ENCODE data around the gene PDE4D. TPM values are rescaled to one million over a fixed set of nuclear protein-coding genes. Genes with fewer than 3 reads are reported as not detected.

Gene PDE4D
- total and polyA plus RNA-seq, 3 donors from 2014 or later = 7.8 to 13.9 (median 8.7) TPM

- intact Hi-C loops (cut with DNase I; ENCODE audit: low total_unique reads) = no loop called here
Observed at GRCh38 chr5:59161221-59162105, 732.1 kb downstream of the PDE4D start.

GRCh38 chr5:59158637-59159391, 734.7 kb downstream of the PDE4D start:
- intact Hi-C loops (cut with DNase I; ENCODE audit: low total_unique reads) = no loop called here
- Histone ChIP-seq H3K4me3 (no peak overlapping the region), H3K36me3 (ENCODE audit: low read depth, missing control alignments) (no peaks in the 10 kb centered on the region), H3K27me3 (no peaks in the 10 kb centered on the region), H3K9me3 (no peaks in the 10 kb centered on the region), H3K27ac (no peak overlapping the region), H3K4me1 (no peaks in the 10 kb centered on the region)
- WGBS, 2 donors = 42 to 58% methylated on average over 2 of the region's 2 CpGs
- TF ChIP-seq CTCF (IDR thresholded peaks at IDR 0.05) (no peak), POLR2A (IDR thresholded peaks at IDR 0.05) (no peak)
- DNase-seq = no peak

More at GRCh38 chr5:59161221-59162105, 732.1 kb downstream of the PDE4D start:
- Histone ChIP-seq H3K4me1 (no peaks in the 10 kb centered on the region), H3K36me3 (ENCODE audit: low read depth, missing control alignments) (no peaks in the 10 kb centered on the region), H3K27me3 (no peaks in the 10 kb centered on the region), H3K27ac (no peak overlapping the region), H3K4me3 (no peak overlapping the region), H3K9me3 (no peaks in the 10 kb centered on the region)
- DNase-seq = no peak
- no peak for TF ChIP-seq CTCF (IDR thresholded peaks at IDR 0.05)
- TF ChIP-seq POLR2A (IDR thresholded peaks at IDR 0.05) = no peak
- WGBS, 2 donors = 91 to 94% methylated on average over 9 of the region's 9 CpGs

- H3K9me3 ChIP-seq = no peaks in the 10 kb centered on the region
- no peaks in the 10 kb centered on the region for H3K36me3 ChIP-seq (ENCODE audit: low read depth, missing control alignments)
- intact Hi-C loops (cut with DNase I; ENCODE audit: low total_unique reads) = no loop called here
- H3K4me1 ChIP-seq = no peaks in the 10 kb centered on the region
- no peak overlapping the region for H3K27ac ChIP-seq
- no peaks in the 10 kb centered on the region for H3K27me3 ChIP-seq
- H3K4me3 ChIP-seq = no peak overlapping the region
- no peak for DNase-seq
- no peak for TF ChIP-seq CTCF (IDR thresholded peaks at IDR 0.05)
- WGBS, 2 donors = 56 to 58% methylated on average over 2 of the region's 2 CpGs
Observed at GRCh38 chr5:59158165-59158564, 735.4 kb downstream of the PDE4D start.

GRCh38 chr5:59157068-59157467, 736.5 kb downstream of the PDE4D start:
- Histone ChIP-seq H3K9me3 (no peaks in the 10 kb centered on the region), H3K27me3 (no peaks in the 10 kb centered on the region), H3K27ac (no peak overlapping the region), H3K36me3 (ENCODE audit: low read depth, missing control alignments) (no peaks in the 10 kb centered on the region), H3K4me3 (no peak overlapping the region), H3K4me1 (no peaks in the 10 kb centered on the region)
- TF ChIP-seq POLR2A (IDR thresholded peaks at IDR 0.05) (no peak), CTCF (IDR thresholded peaks at IDR 0.05) (no peak)
- 67 to 69% methylated on average over 4 of the region's 4 CpGs for WGBS, 2 donors
- intact Hi-C loops (cut with DNase I; ENCODE audit: low total_unique reads) = no loop called here
- DNase-seq = no peak
